ENCODE measurements around the gene CIAO1.
"Not testable (repeated sequence)": the region's sequence is repeated elsewhere in the genome, so short reads cannot be mapped to it uniquely, and the experiment has no call there.

Gene CIAO1

DNA sequence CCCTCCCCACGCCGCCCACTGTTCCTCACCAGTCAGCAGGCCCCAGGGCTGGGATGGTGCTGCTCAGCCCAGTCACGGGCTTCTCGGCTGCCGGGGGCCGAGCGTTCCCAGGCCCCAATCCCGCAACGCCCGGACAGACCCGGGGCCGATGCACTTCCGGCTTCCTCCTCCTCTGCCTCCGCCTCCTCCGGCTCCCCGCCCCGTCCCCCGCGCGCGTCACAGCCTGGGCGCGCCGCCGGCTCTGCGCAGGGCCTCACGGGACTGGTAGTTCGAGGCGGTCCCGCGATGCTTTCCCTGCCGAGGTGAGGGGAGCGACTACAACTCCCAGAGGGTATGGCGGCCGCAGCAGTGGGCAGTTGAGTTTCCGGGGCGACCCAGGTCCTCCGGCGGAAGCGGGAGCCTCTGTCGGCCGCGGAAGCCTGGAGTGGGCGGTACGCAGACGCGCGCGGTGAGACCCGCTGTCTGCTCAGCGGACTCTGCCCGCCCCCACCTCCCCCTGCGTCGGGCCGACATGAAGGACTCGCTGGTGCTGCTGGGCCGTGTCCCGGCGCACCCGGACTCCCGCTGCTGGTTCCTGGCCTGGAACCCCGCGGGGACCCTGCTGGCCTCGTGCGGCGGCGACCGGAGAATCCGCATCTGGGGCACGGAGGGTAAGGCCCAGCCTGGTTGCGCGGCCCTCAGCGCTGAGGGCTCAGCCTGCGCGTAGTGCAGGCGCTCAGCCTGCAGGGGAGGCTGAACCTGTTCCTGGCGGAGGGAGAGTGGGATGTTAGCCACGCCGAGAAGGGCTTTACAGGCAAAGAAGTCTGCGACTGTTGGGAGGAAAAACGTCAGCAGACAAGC is at the start of gene CIAO1, which contains the start of gene TMEM127:
TSS of gene CIAO1 (plus strand) at position 386 of the 840 bp plus-strand sequence. CDS start at position 512, 126 bp downstream.
TSS of gene TMEM127 (minus strand) at position 158 of the 840 bp plus-strand sequence. CDS start 616 bp downstream, outside the sequence.
- DNase-seq: peak; percentile 95

DNA sequence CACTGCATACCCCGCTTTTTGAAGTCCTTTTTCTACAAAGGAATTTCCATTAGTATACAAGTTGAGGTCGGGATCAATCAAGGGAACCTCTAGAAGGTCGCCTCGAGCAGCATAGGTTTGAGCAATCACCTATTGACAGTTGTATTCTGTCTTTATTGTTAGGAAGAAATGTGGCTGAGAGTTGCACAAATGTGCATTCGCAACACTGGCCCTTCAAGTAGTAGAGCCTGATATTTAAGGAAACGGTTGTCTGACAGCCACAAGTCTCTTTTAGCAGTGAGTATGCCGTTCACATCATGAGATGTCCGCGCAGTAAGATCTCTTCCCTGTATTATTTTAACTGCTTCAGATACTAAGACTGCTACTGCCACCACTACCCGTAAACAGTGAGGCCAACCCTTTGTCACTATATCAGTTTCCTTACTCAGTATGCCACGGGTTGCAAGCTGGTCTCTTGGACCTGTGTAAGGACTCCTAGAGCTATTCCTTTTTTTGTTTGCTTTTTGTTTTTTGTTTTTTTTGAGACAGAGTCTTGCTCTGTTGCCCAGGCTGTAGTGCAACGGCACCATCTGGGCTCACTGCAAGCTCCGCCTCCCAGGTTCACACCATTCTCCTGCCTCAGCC is 47.4 kb upstream of the CIAO1 start:
- DNase-seq: no peak

DNA sequence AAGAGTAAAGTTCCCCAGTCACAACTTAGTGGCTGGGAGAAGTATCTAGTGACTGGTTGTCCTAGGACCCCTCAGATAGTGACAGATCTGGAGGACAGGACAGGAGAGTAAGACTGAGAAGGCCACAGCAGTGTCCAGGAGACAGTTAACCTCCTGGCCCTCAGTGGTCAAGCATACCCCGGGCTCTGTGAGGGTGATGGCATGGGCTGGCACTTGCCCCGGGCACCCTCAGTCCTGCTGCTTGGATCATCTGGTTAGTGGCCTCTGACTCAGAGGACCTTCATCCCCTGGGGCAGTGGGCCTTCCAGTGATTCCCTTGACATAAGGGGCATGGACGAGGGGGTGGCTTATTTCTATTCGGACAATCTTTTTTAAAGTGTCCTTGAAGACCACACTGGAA is 46.1 kb upstream of the CIAO1 start:
- DNase-seq: not testable (repeated sequence)

DNA sequence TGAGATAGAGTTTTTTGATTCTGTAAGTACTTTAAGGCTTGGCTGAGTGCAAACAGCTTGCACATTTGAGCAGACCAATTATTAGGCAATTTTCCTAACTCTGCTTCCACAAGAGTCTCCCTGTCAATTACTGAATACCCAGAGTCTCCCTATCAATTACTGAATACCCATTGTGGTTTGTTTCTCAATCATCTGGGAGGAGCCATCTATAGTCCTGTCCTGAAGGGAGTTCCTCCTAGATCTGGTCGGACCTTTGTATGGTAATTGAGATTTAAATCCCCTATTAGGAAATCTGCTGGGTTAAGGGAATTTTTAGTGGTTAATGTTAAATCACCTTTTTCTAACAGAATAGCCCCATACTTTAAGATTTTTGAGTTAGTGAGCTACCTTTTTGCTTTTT is 44.9 kb upstream of the CIAO1 start:
- DNase-seq: not testable (repeated sequence)

DNA sequence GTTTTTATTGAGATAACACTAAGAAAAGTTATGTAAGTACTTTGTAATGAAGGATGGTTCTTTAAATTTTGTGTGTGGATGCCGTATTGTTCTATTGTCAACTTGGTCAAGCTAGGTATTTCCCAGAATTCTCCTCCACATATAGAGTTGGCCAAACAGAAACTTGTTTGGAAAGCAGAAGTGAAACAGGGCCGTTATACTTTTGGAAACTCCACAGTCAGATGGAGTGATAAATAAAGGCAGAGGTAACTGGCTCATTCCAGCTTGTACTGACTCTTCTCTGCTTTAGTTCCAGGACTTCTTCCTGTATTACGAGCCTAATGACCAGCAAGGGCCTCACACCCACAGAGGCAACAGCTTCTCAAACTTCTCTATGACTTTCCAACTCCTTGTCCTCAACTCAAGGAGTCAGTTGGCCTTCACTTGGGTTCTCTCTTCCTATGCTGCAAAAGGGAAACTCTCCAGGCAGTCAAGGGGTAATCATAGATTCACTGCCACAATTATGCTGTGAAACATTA is 41.0 kb upstream of the CIAO1 start:
- no peak for DNase-seq

DNA sequence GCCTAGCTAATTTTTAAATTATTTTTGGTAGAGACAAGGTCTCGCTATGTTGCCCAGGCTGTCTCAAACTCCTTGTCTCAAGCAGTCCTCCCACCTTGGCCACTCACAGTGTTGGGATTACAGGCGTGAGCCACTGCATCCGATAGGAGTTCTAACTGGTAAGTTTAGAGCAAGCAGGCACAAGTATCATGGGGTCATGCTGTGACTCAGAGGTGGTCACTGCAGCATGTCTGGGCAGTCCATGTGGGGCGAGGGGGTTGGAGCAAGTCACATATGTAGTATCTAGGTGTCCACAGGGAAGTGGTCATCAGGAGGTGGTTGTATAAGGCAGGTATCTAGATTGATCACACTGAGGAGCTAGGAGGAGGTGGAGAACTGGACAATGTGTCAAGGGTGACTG is 34.7 kb upstream of the CIAO1 start:
- no peak for DNase-seq

DNA sequence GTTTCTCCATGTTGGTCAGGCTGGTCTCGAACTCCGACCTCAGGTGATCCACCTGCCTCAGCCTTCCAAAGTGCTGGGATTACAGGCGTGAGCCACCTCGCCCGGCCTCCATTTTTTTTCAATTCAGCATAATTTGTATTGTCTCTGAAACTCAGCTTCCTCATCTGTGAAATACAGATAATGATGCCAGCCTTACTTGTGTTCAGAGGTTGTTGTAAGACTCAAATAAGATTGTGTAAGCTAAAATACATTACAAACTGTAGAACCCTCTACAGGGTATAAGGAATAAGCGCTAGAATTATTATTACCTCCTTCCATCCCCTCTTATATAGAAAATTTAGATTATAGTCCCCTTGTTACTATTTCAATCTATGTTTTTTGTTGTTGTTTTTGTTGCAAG is 32.6 kb upstream of the CIAO1 start:
- DNase-seq: no peak

DNA sequence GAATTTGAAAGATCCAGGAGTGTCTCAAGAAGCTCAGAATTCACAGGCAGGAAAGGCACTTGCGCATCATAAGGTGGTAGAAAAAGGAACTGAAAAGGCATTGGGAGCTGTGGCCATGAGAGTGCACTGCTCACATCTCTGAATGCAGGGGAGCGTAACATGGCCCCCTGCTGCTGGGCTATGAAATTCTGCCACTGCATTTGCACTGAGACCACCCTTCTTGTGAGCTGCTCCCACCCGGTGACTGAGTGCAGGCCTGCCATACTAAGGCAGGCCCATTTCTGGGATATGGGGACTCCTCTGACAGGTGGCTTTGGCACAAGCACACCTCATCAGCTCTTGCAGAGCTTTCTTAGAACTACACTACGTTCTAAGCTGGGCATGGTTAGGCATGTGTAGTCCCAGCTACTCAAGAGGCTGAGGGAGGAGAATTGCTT is 32.1 kb upstream of the CIAO1 start:
- DNase-seq: no peak

DNA sequence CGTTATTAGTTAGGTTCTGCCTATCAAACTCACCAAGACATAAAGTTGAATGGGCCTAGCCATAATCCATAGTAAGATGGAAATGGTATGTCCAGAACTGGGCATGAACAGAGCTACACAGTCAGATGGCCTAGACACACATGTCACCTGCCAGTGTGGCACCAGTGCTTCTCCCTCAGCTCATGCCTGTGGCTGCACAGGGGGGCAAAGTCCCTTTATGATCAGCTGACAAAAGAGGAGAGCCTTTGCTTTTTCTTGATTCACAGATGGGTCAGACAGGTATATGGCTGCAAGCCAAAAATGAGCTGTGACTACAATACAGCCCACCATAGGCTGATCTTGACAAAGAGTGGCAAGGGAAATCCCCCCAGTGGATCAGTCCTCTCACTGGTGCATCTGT is 29.1 kb upstream of the CIAO1 start:
- DNase-seq: no peak

DNA sequence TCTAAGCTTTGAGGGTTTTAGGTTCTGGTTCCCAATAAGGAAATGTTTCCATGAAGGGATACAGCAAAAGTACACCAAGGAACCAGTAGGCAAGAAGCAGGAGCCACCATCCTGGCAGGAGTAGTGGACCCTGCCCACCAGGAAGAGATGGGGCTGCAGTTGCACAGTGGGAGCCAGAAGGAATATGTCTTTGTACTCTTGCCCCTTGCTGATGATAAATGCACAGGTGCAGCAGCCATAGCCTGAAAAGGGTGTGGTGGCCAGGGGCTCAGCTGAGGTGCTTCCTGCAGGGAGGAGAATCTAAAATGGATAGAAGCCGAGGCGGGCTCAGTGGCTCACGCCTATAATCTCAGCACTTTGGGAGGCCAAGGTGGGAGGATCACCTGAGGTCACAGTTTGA is 27.8 kb upstream of the CIAO1 start:
- no peak for DNase-seq

DNA sequence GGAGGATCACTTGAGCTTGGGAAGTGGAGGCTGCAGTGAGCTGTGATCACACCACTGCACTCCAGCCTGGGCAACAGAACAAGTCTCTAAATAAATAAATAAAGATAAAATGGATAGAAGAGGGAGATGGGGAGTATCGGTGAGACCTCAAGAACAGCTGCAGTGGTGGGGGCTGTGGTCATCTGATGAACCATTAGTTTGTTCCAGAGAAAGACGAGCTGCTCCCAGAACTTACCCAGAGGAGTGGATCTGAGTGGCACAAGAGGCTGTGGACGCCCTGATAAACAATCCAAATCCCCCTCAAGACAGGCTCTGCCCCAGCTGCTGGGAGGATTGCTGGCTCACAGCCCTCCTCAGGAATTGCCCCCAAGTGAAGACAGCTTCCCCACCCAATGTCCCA is 26.9 kb upstream of the CIAO1 start:
- DNase-seq: no peak

DNA sequence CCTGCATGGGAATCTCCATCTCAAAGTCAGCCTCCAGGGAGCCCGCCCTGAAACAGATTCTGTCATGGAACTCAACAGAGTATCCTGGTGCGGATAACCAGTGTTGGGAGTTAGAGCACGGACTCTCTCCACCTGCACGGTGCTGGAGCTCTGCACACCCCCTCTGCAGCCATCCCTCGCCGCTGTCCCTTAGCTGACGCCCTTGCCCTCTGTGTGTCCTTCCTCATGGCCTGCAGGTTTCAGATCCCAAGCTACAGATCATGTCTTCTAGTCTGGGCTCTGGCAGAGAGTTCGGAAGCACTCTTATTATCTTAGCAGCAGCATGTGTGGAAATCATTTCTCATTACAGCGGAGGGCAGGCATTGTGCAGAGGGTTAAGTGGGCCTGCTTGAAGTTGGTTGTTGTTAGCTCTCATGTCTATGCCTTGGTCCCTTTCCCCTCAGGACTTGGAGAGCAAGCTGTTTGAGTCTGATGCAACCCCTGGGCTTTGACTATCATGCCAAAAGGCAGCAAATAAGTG is 26.2 kb upstream of the CIAO1 start:
- no peak for DNase-seq

DNA sequence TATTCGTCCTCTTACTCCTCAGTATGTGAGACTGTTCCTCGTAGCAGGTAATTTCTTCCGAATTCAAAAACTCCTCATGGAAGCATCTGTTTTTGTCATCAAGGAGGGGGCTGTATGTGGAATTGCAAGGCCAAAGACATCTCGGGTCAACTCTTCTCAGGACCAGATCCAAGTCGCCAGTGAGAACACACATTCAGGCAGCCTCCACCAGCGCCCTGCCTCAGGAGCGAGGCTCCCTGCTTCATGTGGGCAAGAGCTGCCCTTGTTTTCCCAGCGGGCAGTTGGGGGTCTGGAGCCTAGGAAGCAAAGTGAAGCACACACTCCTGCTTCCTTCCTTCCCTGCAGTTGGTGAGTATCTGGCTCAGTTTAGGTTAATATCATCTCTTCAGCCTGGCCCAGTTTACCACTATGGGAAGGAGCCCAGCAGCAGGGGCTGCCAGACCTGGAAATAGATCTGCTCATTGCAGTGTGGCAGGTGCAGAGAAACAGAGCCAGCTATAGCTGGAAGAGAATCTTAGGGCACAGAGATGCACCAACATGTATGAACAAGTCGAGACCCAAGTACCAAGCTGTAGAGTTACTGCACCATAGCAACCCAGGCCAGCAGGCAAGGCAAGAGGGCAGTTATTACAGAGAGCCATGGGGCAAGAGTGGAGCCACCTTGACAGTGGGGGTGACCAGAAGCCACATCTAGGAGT is 25.5 kb upstream of the CIAO1 start:
- DNase-seq: no peak

DNA sequence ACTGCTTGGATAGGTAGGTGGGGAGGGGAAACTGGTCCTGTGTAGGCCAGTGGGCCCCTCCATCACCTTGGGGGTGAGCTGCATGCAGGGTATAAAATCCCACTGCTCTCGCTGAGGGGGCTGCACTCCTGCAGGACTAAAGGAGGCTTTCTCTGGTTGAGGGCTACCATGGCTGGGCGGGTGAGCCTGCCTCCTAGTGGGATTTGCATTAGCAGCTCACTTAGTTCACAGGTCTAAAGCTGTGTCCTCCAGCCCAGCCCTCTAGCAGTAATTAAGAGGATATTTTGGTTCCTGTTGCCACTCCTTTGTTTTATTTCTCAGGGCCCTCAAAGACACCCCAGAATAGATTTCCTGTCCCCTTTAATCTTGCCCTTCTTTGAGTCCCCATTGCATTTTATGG is 24.8 kb upstream of the CIAO1 start:
- DNase-seq: no peak

DNA sequence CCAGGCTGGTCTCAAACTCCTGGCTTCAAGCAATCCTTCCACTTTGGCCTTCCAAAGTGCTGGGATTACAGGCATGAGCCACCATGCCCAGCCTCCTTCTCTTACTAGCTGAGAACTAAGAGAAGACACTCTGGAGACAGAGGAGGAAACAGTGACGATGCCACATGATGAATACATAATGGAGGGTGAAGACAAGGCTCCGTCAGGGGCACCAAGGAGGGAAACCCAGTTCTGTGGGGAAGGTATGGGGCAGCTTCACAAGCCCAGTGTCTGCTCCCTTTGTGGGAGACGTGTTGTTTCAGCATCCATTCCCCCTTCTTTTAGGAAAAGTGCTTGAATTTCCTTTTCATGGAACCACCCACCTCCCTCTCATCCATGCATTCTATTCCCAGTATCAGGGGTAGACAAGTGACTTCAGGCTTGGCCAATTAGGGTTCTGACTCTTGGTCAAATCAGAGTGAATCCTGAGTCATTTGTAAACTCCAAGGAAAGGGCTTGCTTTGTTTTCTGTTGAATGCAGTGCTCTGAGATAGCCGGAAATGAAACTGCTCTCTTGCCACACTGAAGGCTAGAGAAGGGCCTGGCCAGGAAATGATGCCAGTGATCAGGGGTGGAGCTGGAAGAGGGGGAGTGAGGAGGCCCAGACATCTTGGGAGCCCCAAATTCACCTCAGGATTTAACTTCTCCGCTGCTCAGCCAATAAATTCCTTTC is 24.0 kb upstream of the CIAO1 start:
- no peak for DNase-seq

DNA sequence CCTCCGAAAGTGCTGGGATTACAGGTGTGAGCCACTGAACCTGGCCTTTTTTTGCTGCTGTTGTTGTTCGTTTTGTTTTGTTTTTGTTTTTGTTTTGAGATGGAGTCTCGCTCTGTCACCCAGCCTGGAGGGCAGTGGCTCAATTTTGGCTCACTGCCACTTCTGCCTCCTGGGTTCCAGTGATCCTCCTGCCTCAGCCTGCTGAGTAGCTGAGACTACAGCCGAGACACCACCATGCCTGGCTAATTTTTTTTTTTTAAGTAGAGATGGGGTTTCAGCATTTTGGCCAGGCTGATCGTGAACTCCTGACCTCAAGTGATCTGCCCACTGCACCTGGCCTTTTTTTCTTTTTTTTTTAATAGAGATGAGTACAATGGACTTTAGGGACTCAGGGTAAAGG is 22.2 kb upstream of the CIAO1 start:
- DNase-seq: no peak

DNA sequence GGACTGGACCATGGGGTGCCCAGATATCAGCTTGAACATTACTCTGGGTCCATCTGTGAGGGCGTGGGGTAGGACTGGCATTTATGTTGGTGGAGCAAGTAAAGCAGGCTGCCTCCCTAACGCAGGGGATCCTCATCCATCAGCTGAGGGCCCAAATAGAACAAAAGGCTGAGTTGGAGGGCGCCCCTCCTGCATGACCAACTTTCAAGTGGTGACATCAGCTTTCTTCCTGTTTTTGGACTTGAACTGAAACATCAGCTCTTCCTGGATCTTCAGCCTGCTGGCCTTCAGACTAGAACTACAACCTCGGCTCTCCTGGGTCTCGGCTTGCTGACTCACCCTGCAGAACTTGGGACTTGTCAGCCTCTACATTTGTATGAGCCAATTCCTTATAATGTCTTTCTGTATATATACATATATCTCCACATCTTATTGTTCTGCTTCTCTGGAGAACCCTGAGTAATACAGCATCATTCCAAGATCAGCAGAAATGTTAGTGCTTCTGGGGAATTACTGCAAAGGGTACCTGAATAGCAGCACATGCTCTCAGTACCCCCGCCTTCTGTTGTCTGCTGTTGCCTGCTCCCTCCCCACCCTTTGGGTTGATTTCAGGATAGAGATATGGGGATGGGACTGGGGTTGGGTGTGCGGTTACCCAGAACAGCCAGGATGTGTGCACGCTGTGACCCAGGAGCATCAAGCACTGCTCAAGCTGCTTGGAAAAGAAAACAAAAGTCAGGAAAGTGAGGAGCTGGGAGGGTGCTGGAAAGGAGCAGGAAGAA is 20.2 kb upstream of the CIAO1 start:
- DNase-seq: no peak

DNA sequence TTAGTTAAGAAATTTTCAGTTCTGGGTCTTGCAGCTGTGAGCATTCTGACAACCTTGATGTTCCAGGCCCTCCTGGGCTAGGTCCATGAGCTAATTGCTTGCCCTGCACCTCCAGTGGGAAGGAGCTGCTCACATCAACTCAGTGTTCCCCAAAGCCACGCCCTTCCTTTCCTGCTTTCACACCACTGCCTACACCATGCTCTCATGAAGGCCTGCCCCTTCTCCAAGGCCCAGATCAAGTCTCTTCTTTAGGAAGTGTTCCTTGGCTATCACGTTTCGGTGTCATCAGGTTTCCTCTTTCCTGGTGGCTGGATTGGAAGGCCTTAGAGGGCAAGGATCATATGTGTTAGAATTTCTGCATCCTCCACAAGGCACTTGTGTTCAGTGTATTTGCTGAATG is 19.0 kb upstream of the CIAO1 start:
- DNase-seq: no peak

DNA sequence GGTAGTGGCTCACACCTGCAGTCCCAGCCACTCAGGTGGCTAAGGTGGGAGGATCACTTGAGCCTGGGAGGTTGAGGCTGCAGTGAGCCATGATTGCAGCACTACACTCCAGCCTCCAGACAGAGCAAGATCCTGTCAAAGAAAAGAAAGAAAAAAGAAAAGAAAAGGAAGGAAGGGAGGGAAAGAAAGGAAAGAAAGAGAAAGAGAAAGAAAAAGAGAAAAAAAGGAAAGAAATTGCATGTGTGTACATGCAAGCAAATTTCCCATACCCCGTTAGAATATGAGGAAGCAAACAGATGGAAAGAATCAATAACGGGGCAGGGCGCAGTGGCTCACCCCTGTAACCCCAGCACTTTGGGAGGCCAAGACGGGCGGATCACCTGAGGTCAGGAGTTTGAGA is 18.1 kb upstream of the CIAO1 start:
- no peak for DNase-seq

DNA sequence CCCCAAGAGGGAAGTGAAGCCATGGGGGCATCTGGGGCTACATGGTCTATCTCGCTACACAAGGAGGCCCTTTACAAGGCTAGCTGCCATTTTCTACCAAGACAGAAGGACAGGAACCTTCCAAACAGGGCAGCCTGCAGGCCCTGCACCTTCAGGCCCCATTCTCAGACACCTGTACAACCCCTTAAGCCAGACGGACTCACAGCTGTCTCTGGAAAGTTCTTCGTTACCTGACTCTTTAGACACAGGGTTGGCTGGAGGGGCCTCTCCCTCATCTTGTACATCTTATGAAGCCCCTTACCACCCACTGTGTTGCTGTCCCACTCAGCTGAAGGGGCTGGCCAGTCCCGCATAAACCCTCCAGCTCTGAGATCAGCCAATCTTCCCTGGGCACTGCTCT is 17.4 kb upstream of the CIAO1 start:
- no peak for DNase-seq

DNA sequence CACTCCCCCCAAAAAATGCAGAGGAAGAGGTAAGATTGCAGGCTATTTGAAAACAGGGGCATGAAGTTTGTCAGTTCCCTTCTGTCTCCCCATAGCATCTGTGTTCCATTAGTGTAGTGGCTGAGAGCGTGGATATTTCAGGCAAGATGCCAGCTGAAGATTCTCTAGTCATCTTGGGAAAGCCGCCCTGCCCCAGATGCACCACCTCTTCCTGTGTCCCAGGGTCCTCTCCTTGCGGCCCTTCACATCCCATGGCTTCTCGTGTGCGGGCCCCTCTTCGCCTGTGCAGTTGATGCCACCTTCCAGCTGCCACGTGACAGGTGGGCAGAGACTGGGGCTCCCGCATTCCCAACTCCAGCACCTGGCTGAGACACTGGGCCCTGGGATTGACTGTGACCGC is 16.4 kb upstream of the CIAO1 start:
- DNase-seq: no peak

DNA sequence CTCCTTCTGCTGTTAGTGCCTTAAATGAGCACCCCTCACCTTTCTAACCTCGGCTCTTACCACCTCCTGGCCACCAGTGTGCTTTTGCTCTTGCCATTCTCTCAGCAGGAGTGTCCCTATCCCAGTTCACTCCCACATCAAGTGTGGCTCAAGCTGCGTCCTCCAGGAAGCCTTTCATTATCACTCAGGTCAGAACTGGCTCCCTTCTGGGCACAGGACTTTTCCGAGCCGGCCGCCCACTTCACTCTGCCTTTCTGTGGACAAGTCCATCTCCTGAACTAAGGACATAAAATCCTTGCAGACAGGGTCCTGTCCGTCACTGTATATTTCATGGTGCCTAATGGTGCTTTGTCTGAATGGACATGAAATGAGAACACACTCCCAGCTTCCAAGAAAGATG is 15.8 kb upstream of the CIAO1 start:
- DNase-seq: no peak
